Right lobe of liver (tissue), 4 donors: ENCODE data around the gene ZFPM1.

Experiments
- CTCF ChIP-seq, 4 donors: fragments of 200-600 bp in 3 of 4; fragments of 450-650 bp in 1 of 4; IDR thresholded peaks; one replicate each; pipeline versions ENCODE4 v1.5.1 to v1.8.0; 2016 to 2022; ENCODE audit warnings: antibody characterized with exemption in 4 of 4, mild to moderate bottlenecking in 2 of 4
- POLR2A ChIP-seq: fragments of 450-650 bp; IDR thresholded peaks from one replicate; pipeline ENCODE4 v1.6.1; 2017; ENCODE audit warnings: antibody characterized with exemption, mild to moderate bottlenecking
- donor health status: DM: no; HTN: no; CAD: no.
- donor health status: DM: no; HTN: no; CAD: no.
- donor health status: DM: no; HTN: yes; CAD: no.

DNA sequence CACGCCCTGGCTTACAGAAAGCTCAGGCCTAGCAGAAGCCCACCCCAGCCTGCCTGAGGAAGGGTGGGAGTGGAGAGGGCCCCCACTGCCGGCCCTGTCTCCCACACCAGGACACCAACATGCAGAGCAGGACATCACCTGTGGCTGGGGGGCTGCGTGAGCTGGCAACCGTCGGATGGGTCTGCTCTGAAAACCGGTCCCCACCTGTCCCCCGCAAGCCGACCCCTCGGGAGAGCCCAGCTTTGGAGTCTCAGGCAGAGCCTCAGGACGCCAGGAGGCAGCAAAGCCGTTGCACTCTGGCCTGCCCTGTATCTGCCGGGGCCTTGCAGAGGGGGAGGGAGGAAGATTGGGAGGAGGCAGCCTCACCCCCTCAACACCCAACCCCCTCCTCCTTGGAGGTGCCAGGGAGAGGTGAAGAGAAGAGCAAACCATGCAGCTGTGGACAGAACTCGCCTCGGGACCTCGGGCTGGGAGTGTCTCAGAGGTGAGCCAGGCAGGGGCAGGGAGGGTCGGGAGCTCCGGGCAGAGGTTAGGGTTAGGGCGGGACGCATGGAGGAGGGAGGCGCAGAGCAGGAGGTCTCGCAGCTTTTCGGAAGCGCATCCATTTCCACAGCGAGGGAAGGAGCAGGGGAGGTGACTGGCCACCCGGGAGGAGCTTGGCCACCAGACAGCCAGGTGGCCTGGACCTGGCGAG lies 86.7 kb downstream of the ZFPM1 start:
- TF ChIP-seq CTCF (IDR thresholded peaks at IDR 0.05) (no peak), POLR2A (no peak)
